Loucy (cell line): ENCODE data around the gene AKAIN1.

Experiments used
- H2AFZ ChIP-seq: fragments of 200-600 bp; sonication (generic); 2 replicates; pipeline ENCODE4 v1.6.0; 2016; ENCODE audit warnings: antibody characterized with exemption, mild to moderate bottlenecking, low read length, moderate library complexity
- H3F3A ChIP-seq: fragments of 200-600 bp; 2 replicates; pipeline ENCODE4 v1.6.0; 2016; ENCODE audit warnings: antibody characterized with exemption, low read depth, mild to moderate bottlenecking
- H3K27me3 ChIP-seq: fragments of 200-600 bp; sonication (generic); 2 replicates; pipeline ENCODE4 v1.6.1; 2014; ENCODE audit warnings: low read length, mild to moderate bottlenecking; ENCODE audit not compliant: insufficient read depth, poor library complexity, severe bottlenecking
- H3K36me3 ChIP-seq: fragments of 200-600 bp; sonication (generic); 2 replicates; pipeline ENCODE4 v1.6.1; 2016; ENCODE audit warnings: low read length; ENCODE audit not compliant: insufficient read depth
- H3K4me1 ChIP-seq: fragments of 200-600 bp; sonication (generic); 2 replicates; pipeline ENCODE4 v1.5.1; 2014; ENCODE audit warnings: low read length, mild to moderate bottlenecking; ENCODE audit not compliant: insufficient read depth, poor library complexity, severe bottlenecking
- H3K4me2 ChIP-seq: fragments of 200-600 bp; sonication (generic); 2 replicates; pipeline ENCODE4 v1.6.0; 2014; ENCODE audit warnings: antibody characterized with exemption, low read length, low read depth, mild to moderate bottlenecking; ENCODE audit not compliant: poor library complexity, severe bottlenecking
- H3K4me3 ChIP-seq: fragments of 200-600 bp; sonication (generic); 2 replicates; pipeline ENCODE4 v1.5.1; 2014; ENCODE audit warnings: low read length, mild to moderate bottlenecking, mixed read lengths; ENCODE audit not compliant: poor library complexity, severe bottlenecking
- H3K79me2 ChIP-seq: fragments of 200-600 bp; sonication (generic); 2 replicates; pipeline ENCODE4 v1.6.1; 2014; ENCODE audit warnings: low read length; ENCODE audit not compliant: insufficient read depth
- H3K9ac ChIP-seq: fragments of 200-600 bp; sonication (generic); 2 replicates; pipeline ENCODE4 v1.6.0; 2014; ENCODE audit warnings: mild to moderate bottlenecking, low read depth, low read length, moderate library complexity; ENCODE audit not compliant: poor library complexity, severe bottlenecking
- H3K9me2 ChIP-seq: fragments of 200-600 bp; sonication (generic); replicated peaks from 2 replicates; pipeline ENCODE4 v1.6.1; 2016; ENCODE audit warnings: low read depth, low read length, mixed read lengths
- H3K9me3 ChIP-seq: fragments of 200-600 bp; sonication (generic); 2 replicates; pipeline ENCODE4 v1.6.1; 2014; ENCODE audit warnings: mild to moderate bottlenecking, antibody characterized with exemption, low read length, low read depth; ENCODE audit not compliant: insufficient read depth
- H4K20me1 ChIP-seq: fragments of 200-600 bp; sonication (generic); 2 replicates; pipeline ENCODE4 v1.6.0; 2014; ENCODE audit warnings: antibody characterized with exemption, low read length, mild to moderate bottlenecking; ENCODE audit not compliant: insufficient read depth, poor library complexity, severe bottlenecking
- CTCF ChIP-seq: fragments of 200-600 bp; sonication (generic); conservative IDR thresholded peaks from 2 replicates; pipeline ENCODE4 v1.5.1; 2014; ENCODE audit warnings: mild to moderate bottlenecking, antibody characterized with exemption, low read length
- EZH2phosphoT487 ChIP-seq: fragments of 200-600 bp; IDR thresholded peaks from 2 replicates; pipeline ENCODE4 v1.6.1; 2018; ENCODE audit warnings: antibody characterized with exemption, mild to moderate bottlenecking, moderate library complexity, borderline replicate concordance

The AKAIN1 gene

DNA sequence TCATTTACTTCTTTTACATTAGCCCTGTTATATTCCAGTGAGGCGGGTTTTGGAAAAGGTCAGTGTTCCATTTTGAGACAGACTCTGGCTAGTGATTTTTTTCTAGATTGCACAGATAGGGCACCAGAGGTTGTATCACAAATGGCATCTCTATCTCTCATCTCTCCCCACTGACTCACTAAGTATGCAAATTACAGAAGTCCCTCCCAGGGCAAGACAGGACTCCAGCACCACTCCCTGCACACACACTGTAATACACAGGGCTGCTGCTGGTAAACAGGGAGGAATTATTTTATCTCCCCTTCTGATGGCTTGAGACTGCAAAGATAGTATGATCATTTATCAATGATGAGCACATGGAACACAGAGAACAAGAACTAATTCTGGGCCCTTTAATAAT is 46.2 kb downstream of the AKAIN1 start:
- no peak overlapping the region for H3K4me3 ChIP-seq
- H3K9me3 ChIP-seq = no peaks in the 10 kb centered on the region; the same call in none of the 2 replicates
- H3K36me3 ChIP-seq = no peaks in the 10 kb centered on the region
- no peaks in the 10 kb centered on the region for H4K20me1 ChIP-seq
- H3K9me2 ChIP-seq = no peaks in the 10 kb centered on the region
- no peaks in the 10 kb centered on the region for H3K79me2 ChIP-seq
- H2AFZ ChIP-seq = no peak overlapping the region
- no peak overlapping the region for H3K4me2 ChIP-seq
- H3K4me1 ChIP-seq = no peaks in the 10 kb centered on the region
- no peaks in the 10 kb centered on the region for H3F3A ChIP-seq
- TF ChIP-seq EZH2phosphoT487 (no peak), CTCF (no peak)
- no peaks in the 10 kb centered on the region for H3K27me3 ChIP-seq
- H3K9ac ChIP-seq = no peak overlapping the region

- H3F3A ChIP-seq = no peaks in the 10 kb centered on the region
- no peak overlapping the region for H3K4me3 ChIP-seq
- H3K9me2 ChIP-seq = no peaks in the 10 kb centered on the region
- no peaks in the 10 kb centered on the region; the same call in 1 of the 2 replicates for H3K9me3 ChIP-seq
- H3K9ac ChIP-seq = no peak overlapping the region
- no peak for TF ChIP-seq EZH2phosphoT487
- no peak for TF ChIP-seq CTCF
- H2AFZ ChIP-seq = no peak overlapping the region
- H3K79me2 ChIP-seq = no peaks in the 10 kb centered on the region
- no peaks in the 10 kb centered on the region for H3K36me3 ChIP-seq
- no peaks in the 10 kb centered on the region for H3K4me1 ChIP-seq
- H4K20me1 ChIP-seq = no peaks in the 10 kb centered on the region
- H3K27me3 ChIP-seq = no peaks in the 10 kb centered on the region
- no peak overlapping the region for H3K4me2 ChIP-seq
Observed at GRCh38 chr18:5146093-5146492, 51.0 kb downstream of the AKAIN1 start.

GRCh38 chr18:5145168-5145825 is 51.8 kb downstream of the AKAIN1 start:
- Histone ChIP-seq H3K9ac (no peak overlapping the region), H3K4me1 (no peaks in the 10 kb centered on the region), H4K20me1 (no peaks in the 10 kb centered on the region), H3F3A (no peaks in the 10 kb centered on the region), H3K79me2 (no peaks in the 10 kb centered on the region), H3K4me3 (no peak overlapping the region), H3K9me2 (no peaks in the 10 kb centered on the region), H3K36me3 (no peaks in the 10 kb centered on the region), H2AFZ (no peak overlapping the region), H3K27me3 (no peaks in the 10 kb centered on the region), H3K4me2 (no peak overlapping the region), H3K9me3 (no peaks in the 10 kb centered on the region; the same call in 1 of the 2 replicates)
- TF ChIP-seq CTCF = no peak
- no peak for TF ChIP-seq EZH2phosphoT487
